ENCODE measurements around the gene RAB11A. TPM values are rescaled to one million over a fixed set of nuclear protein-coding genes. Genes with fewer than 3 reads are reported as not detected.

Gene RAB11A
- polyA plus RNA-seq, 1 of the 3 experiments (the other 2 are of a cell fraction), result 352 TPM

GRCh38 chr15:65902373-65902772 lies 33.1 kb downstream of the RAB11A start:
- no peak for DNase-seq
- ChIA-PET CTCF (interaction anchor here (1.4 kb wide), 1 partner anchor 306 kb away, joined by 6 read pairs; no protein-coding TSS in a partner anchor), POLR2A (no interaction called here)
- Histone ChIP-seq H3F3A (replicated peaks; ENCODE audit: insufficient read depth) (no peaks in the 10 kb centered on the region), H3K79me2 (ENCODE audit: insufficient read depth) (no peaks in the 10 kb centered on the region), H3K4me3 (ENCODE audit: low read depth in 2 of 2, low read length in 1 of 2) (no peak overlapping the region), H3K4me2 (no peak overlapping the region), H3K27ac (ENCODE audit: low read depth in 2 of 2, low read length in 1 of 2) (no peak overlapping the region), H2AFZ (ENCODE audit: low read depth) (no peak overlapping the region), H3K36me3 (replicated peaks in 1 of 2; ENCODE audit: control insufficient read depth in 1 of 2, insufficient read depth in 2 of 2, low read length in 1 of 2) (peaks cover 32 to 77% of the 10 kb centered on the region in 2 experiments), H3K9ac (no peak overlapping the region), H3K9me2 (no peaks in the 10 kb centered on the region), H3K27me3 (ENCODE audit: insufficient read depth) (no peaks in the 10 kb centered on the region), H4K20me1 (ENCODE audit: insufficient read depth) (no peaks in the 10 kb centered on the region), H3K9me3 (no peaks in the 10 kb centered on the region), H3K4me1 (ENCODE audit: control insufficient read depth in 1 of 2, insufficient read depth in 2 of 2, low read depth in 1 of 2, low read length in 1 of 2) (no peaks in the 10 kb centered on the region; a peak in 1 of 4 replicates)
- 100% methylated on average over 1 of the region's 1 CpG for WGBS (ENCODE audit: low lambda C conversion rate)
- no peak for TF ChIP-seq GABPA (IDR thresholded peaks at IDR 0.05; ENCODE audit: low read depth)
- TF ChIP-seq, protein P1, sequence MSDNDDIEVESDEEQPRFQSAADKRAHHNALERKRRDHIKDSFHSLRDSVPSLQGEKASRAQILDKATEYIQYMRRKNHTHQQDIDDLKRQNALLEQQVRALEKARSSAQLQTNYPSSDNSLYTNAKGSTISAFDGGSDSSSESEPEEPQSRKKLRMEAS (IDR thresholded peaks at IDR 0.05; ENCODE audit: low read depth), result no peak

DNA sequence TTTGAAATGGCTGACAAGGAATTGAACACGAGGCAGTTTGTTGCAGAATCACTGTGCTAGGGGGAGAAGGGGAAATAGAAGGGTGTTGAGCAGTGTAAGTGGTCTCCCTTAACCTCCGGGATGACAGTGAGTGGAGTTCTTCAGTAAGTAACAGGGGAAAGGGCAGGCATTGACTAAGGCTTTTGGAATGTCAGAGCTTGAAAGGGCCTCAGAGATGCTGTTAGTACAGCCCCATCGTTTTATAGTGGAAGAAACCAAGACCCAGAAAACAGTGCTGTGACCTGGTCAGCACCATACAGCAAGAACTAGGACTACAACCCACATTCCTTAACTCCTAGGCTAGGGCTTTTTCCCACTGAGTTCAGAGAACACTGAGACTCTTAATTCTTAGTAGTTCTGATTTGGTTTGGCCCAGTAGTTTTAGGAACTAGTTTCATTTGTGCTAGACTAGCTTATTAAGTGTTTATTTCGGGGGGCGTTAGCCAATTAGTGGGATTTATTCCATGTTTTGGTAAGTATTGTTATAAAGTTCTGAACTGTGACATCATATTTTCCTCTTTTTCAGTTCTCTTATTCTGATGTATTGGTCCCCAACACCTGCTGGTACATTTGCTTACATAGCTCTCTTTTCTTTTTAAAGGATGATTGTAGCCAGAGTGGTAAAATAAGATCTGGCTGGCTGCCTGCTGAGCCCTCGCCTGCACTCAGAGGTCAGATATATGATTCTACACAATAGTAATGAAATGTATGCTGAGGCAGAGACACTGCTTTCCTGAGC lies 34.2 kb downstream of the RAB11A start:
- Histone ChIP-seq H3K4me3 (ENCODE audit: low read depth in 2 of 2, low read length in 1 of 2) (no peak overlapping the region), H3K27me3 (ENCODE audit: insufficient read depth) (no peaks in the 10 kb centered on the region), H3K9me2 (no peaks in the 10 kb centered on the region), H3F3A (replicated peaks; ENCODE audit: insufficient read depth) (no peaks in the 10 kb centered on the region), H3K4me2 (no peak overlapping the region), H3K4me1 (ENCODE audit: control insufficient read depth in 1 of 2, insufficient read depth in 2 of 2, low read depth in 1 of 2, low read length in 1 of 2) (no peaks in the 10 kb centered on the region; a peak in 1 of 4 replicates), H3K36me3 (replicated peaks in 1 of 2; ENCODE audit: control insufficient read depth in 1 of 2, insufficient read depth in 2 of 2, low read length in 1 of 2) (peaks cover 27 to 74% of the 10 kb centered on the region in 2 experiments), H3K9ac (no peak overlapping the region), H4K20me1 (ENCODE audit: insufficient read depth) (no peaks in the 10 kb centered on the region), H3K9me3 (no peaks in the 10 kb centered on the region), H3K79me2 (ENCODE audit: insufficient read depth) (no peaks in the 10 kb centered on the region), H2AFZ (ENCODE audit: low read depth) (no peak overlapping the region), H3K27ac (ENCODE audit: low read depth in 2 of 2, low read length in 1 of 2) (no peak overlapping the region)
- TF ChIP-seq NFIC (IDR thresholded peaks at IDR 0.05; ENCODE audit: borderline replicate concordance) (no peak), SIN3A (IDR thresholded peaks at IDR 0.05; ENCODE audit: borderline replicate concordance, low read depth, low read length) (no peak), TEAD4 (IDR thresholded peaks at IDR 0.05; ENCODE audit: borderline replicate concordance, insufficient read depth) (no peak), CTCF (IDR thresholded peaks at IDR 0.05) (no peak), YY1 (IDR thresholded peaks at IDR 0.05; ENCODE audit: low read depth) (no peak), MEF2A (IDR thresholded peaks at IDR 0.05; ENCODE audit: borderline replicate concordance, low read depth) (no peak)
- TF ChIP-seq, protein P2, sequence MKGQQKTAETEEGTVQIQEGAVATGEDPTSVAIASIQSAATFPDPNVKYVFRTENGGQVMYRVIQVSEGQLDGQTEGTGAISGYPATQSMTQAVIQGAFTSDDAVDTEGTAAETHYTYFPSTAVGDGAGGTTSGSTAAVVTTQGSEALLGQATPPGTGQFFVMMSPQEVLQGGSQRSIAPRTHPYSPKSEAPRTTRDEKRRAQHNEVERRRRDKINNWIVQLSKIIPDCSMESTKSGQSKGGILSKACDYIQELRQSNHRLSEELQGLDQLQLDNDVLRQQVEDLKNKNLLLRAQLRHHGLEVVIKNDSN (IDR thresholded peaks at IDR 0.05; ENCODE audit: borderline replicate concordance, low read depth), result no peak
- 96% methylated on average over 5 of the region's 6 CpGs for WGBS (ENCODE audit: low lambda C conversion rate)
- POLR2A ChIA-PET, result no interaction called here
- no peak for DNase-seq
- CTCF ChIA-PET, result interaction anchor here (1.2 to 2.2 kb wide), 2 partner anchors 10 to 13 kb away, joined by 3 to 10 read pairs; no protein-coding TSS in a partner anchor
